Tibial nerve (tissue), 4 donors: ENCODE data around the gene UPK1A.

Experiments
- CTCF ChIP-seq, 5 experiments: fragments of 200-600 bp in 3 of 5; fragments of 450-650 bp in 2 of 5; sonication (generic) in 3 of 5; IDR thresholded peaks; one replicate each; pipeline ENCODE4 v1.5.1; 2016 to 2019; ENCODE audit warnings: antibody characterized with exemption in 5 of 5, mild to moderate bottlenecking in 3 of 5, moderate library complexity in 2 of 5
- EP300 ChIP-seq, 2 donors: sonication (generic); formaldehyde crosslinking; IDR thresholded peaks; one replicate each; pipeline ENCODE4 v1.6.1; 2017; ENCODE audit warnings: antibody characterized with exemption in 2 of 2, mild to moderate bottlenecking in 1 of 2

- no peak for TF ChIP-seq CTCF (IDR thresholded peaks at IDR 0.05)
- no peak for TF ChIP-seq EP300 (IDR thresholded peaks at IDR 0.05)
Measured at GRCh38 chr19:35722897-35723296, 56.6 kb downstream of the UPK1A start.
